COLO668 (cell line): ENCODE results near the gene TEX13C.
"Not testable (repeated sequence)": the region's sequence is repeated elsewhere in the genome, so short reads cannot be mapped to it uniquely, and the experiment has no call there.

Experiments used
- DNase-seq: peaks from one replicate; lab custom pipeline; 2025; ENCODE audit not compliant: unreplicated experiment; lab: John Stamatoyannopoulos, UW

The TEX13C gene

DNA sequence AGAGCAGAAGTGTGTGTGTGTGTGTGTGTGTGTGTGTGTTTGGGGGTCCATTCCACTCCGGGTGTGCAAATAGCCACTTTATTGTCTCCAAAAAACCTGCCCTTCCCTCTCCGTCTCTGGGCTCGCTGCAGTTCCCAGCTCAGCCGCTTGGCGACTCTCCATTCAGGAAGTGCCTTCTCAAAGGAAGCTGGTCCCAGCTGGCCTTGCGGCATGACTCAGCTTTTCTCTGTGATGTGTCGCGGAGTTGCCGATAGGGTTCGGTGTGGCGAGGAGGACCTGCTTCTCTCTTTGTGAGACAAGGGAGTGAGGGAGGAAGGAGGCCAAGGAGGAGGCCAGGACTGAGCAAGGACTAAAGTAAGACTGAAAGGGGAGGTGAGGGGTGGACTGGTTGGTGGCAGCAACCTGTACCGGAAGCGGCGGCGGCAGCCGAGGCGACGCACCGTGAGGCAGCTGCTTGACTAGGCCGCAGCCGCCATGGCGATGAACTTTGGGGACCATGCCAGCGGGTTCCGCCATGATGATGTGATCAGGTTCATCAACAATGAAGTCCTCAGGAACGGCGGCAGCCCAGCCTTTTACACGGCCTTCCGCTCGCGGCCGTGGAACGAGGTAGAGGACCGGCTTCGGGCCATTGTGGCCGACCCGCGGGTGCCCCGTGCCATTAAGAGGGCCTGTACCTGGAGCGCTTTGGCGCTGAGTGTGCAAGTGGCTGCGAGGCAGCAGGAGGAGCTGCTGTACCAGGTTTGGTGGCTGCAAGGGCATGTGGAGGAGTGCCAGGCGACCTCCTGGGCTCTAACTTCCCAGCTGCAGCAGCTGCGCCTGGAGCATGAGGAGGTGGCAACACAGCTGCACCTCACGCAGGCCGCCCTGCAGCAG, at the start of gene TEX13C:
TEX13C (plus strand) TSS at position 226 of the 876 bp plus-strand sequence; CDS start at position 475, 249 bp downstream.
- no peak for DNase-seq

DNA sequence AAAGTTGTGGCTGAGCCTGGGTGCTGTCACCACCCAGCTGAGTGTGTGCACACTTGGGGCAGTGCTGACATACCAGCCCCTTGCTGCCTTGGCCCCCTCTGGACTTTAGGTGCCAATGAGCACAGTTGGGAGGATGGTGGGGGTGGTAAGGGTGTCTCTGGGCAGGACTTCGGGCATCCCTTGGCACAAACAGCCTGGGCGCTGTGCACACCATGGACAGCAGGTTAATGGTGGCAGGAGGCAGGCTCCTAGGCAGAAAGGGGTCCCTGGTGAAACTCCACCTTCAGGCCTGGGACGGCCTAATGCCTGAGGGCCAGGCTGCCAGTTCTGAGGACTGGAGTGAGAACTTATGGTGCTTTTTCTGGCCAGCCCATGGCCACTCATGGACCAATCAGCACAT, 32.4 kb upstream of the TEX13C start:
- DNase-seq: no peak

- no peak for DNase-seq
Observed at GRCh38 chrX:125288343-125288742, 31.3 kb upstream of the TEX13C start.

DNA sequence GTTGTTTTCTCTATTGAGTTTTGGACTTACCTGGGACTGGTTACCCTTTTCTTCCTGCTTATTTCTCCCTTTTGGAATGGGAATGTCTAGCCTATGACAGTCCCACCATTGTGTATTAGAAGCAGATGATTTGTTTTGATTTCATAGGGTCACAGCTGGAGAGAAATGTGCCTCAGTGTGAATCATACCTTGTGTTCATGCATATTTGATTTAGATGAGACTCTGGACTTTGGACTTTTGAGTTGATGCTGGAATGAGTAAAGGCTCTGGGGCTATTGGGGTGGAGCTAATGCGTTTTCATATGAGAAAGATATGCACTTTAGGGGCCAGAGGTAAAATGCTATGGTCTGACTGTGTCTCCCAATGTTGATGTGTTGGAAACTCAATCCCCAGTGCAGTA, 30.5 kb upstream of the TEX13C start:
- DNase-seq: peak; percentile 15

DNA sequence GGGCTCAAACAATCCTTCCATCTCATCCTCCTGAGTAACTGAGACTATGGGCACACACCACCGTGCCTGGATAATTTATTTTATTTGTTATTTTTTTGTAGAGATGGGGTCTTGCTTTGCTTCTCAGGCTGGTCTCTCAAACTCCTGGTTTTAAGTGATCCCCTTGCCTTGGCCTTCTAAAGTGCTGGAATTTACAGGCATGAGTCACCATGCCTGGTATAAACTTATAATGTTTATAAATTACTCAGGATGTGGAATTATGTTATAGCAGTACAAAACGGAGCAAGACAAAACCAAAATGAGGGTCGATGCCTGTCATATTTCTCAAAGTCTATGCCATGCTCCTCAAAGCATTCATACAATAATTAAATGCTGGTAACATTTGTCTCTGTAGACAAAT, 29.8 kb upstream of the TEX13C start:
- no peak for DNase-seq

GRCh38 chrX:125291124-125291523, 28.5 kb upstream of the TEX13C start:
- no peak for DNase-seq

DNA sequence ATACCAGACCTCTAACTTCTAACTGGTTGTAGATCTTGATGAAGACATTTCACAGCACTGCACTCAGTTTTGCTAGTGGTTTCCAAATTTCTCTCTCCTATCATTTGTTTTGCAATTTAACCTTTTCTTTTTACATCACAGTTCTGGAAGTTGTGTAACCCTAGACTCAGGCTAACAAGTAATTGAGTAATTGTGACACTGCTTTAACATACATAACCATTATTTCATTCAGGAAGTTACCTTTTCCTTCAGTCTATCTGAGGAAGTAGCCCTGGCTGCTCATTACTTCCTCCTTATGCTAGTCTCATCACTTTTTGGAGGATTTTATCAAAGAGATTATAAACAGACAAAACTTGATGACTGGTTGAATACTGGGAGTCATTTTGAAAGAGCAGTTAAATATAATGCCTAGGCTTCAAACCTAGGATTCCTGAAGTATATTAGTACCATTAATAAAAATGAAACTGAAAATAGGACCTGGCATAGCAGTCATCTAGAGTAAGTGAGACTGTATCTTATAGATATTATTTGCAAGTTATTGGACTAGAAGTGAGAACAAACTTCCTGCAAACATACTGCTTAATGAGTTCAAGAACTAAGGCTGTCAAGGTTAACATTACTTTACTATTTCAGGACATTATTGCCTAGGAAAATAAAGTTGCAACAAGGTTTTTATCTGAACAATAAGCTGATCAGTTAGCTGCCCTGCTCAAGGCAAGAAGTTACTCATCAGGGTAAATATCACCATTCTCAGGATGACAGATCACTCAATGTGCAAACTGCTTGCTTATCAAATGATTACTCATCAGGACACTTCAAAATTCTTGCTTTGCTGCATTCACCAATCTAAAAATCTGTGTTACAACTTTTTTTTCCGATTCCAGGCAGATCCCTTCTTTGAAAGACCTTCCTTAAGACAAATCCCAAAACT, 25.6 kb upstream of the TEX13C start:
- DNase-seq: no peak

- DNase-seq: no peak
Observed at GRCh38 chrX:125295337-125295736, 24.3 kb upstream of the TEX13C start.

DNA sequence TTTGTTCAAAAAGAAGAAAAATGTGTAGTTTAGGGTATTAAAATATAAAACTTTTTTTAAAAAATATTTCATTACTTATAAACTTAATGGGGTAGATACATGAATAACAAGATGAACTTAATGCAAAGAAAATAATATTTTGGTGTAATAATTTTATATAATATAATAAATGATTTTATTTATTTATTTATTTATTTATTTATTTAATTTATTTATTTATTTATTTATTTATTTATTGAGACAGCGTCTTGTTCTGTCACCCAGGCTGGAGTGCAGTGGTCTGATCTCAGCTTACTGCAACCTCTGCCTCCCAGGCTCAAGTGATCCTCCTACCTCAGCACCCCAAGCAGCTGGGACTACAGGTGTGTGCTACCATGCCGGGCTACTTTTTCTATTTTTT, 20.8 kb upstream of the TEX13C start:
- DNase-seq: no peak

GRCh38 chrX:125306335-125306866, 13.3 kb upstream of the TEX13C start:
- no peak for DNase-seq

DNA sequence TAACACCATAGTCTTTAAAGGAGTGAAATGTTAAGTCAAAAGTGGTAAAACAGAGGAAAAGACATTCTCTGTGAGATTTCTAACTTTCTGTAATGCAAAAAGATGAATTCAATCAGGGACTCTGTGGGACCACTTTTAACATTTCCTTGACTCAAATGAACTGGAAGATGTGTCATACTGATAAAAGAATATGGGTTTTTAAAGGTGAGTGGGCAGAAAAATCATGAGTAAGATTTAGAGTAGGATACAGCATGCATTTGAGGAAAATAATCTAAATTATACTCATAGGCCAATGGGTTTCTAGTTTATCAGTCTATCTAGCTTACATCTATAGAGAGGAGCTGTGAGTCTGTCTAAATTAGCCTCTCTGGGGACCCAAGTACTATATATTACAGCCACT, 11.0 kb upstream of the TEX13C start:
- DNase-seq: no peak

- not testable (repeated sequence) for DNase-seq
Observed at GRCh38 chrX:125319166-125319565, 505 bp upstream of the TEX13C start.

GRCh38 chrX:125322431-125322830, 2.8 kb downstream of the TEX13C start:
- DNase-seq: no peak

DNA sequence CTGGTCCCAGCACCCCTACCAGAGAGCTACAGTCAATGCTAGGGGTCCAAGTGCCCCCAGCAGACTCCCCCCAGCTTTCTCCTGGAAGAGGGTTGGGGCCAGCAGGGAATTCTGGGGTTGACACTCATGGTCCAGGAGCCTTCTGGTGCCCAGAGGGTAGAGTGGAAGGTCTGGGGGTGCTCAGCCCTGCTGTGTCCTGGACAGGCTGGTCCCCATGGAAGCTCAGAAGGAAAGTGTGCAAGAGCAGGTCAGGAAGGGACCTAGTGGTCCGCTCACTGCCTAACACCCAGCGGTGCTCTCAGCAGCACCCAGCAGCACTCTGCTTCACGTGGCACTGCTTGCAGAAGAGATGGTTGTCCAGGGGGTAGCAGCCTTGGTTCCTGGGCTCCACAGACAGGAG, 6.9 kb downstream of the TEX13C start:
- no peak for DNase-seq

DNA sequence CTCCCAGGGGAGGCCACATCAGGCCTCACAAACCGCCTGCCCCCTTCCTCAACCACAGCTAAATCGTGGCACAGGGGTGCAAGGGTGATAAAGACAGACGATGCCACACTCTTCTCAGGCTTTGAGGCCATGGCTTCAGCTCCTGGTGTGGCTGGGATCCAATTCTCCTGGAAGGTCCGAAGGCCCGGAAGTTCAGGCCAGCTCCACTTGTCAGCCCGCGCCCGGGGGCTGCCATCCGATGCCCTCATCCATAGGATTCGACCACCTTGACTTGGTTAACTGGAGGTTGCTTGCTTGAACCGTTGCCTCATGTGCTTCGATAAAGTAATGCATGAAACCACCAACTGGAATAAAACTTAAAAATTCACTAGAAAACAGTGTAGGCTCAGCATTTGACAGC, 8.2 kb downstream of the TEX13C start:
- no peak for DNase-seq

GRCh38 chrX:125333583-125333982, 13.9 kb downstream of the TEX13C start:
- DNase-seq: no peak

- DNase-seq: no peak
Observed at GRCh38 chrX:125340490-125340889, 20.8 kb downstream of the TEX13C start.

GRCh38 chrX:125374169-125374568, 54.5 kb downstream of the TEX13C start:
- DNase-seq: no peak
